Skeletal muscle tissue (tissue), 4 donors: ENCODE results near the gene LMLN. TPM values are rescaled to one million over a fixed set of nuclear protein-coding genes. Genes with fewer than 3 reads are reported as not detected.
A peak's percentile ranks its signal among the peaks of the same experiment; 100 is the strongest.
"Not testable (repeated sequence)": the region's sequence is repeated elsewhere in the genome, so short reads cannot be mapped to it uniquely, and the experiment has no call there.

Source experiments
- H3K27ac ChIP-seq: one replicate; pipeline ENCODE4 v1.7.0; 2013; ENCODE audit warnings: mild to moderate bottlenecking, low read depth, low read length, inconsistent platforms
- H3K27me3 ChIP-seq, 3 donors: one replicate each; pipeline ENCODE4 v1.7.0; 2013; ENCODE audit warnings: low read length in 3 of 3; ENCODE audit not compliant: control insufficient read depth in 3 of 3, insufficient read depth in 3 of 3
- H3K36me3 ChIP-seq, 3 donors: one replicate each; pipeline ENCODE4 v1.7.0; 2013; ENCODE audit warnings: low read length in 3 of 3; ENCODE audit not compliant: control insufficient read depth in 3 of 3, insufficient read depth in 3 of 3
- H3K4me1 ChIP-seq, 3 donors: one replicate each; pipeline ENCODE4 v1.7.0; 2013; ENCODE audit warnings: low read length in 3 of 3, mild to moderate bottlenecking in 3 of 3; ENCODE audit not compliant: control insufficient read depth in 3 of 3, insufficient read depth in 3 of 3
- H3K4me3 ChIP-seq, 3 donors: one replicate each; pipeline ENCODE4 v1.7.0; 2013; ENCODE audit warnings: low read length in 3 of 3
- H3K9ac ChIP-seq, 3 donors: one replicate each; pipeline ENCODE4 v1.7.0; 2013; ENCODE audit warnings: low read length in 3 of 3, mild to moderate bottlenecking in 3 of 3, moderate library complexity in 2 of 3, low read depth in 1 of 3
- H3K9me3 ChIP-seq, 3 donors: one replicate each; pipeline ENCODE4 v1.7.0; 2013; ENCODE audit warnings: low read length in 3 of 3; ENCODE audit not compliant: control insufficient read depth in 3 of 3
- total RNA-seq: library from RNA; depleted of rRNA; stranded (reverse); fragments of >200 nt; gene quantifications from one replicate; pipeline ENCODE4 v1.2.3, GENCODE V29; 2014
- donor health status: Osteomylitis.

LMLN gene
- total RNA-seq, 1 donor from 2014 or later, result 4.2 TPM

DNA sequence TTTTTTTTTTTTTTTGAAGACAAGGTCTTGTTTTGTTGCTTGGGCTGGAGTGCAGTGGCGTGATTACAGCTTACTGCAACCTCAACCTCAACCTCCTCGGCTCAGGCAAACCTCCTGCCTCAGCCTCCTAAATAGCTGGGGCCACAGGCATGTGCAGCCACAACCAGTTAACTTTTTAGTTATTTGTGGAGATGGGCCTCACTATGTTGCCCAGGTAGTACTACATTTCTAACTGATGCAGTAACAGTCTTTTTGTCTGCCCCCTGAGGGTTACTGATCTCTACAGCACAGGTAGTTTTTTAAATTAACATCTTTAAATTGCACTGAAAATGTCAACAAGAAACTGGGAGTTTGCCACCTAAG is 3.4 kb upstream of the LMLN start:
- Histone ChIP-seq H3K9ac (no peak overlapping the region), H3K27me3 (no peaks in the 10 kb centered on the region), H3K9me3 (no peaks in the 10 kb centered on the region), H3K36me3 (peaks cover 36 to 47% (median 44%) of the 10 kb centered on the region in 3 donors), H3K27ac (no peak overlapping the region), H3K4me1 (peaks cover 13 to 49% (median 35%) of the 10 kb centered on the region in 3 donors), H3K4me3 (no peak overlapping the region)

DNA sequence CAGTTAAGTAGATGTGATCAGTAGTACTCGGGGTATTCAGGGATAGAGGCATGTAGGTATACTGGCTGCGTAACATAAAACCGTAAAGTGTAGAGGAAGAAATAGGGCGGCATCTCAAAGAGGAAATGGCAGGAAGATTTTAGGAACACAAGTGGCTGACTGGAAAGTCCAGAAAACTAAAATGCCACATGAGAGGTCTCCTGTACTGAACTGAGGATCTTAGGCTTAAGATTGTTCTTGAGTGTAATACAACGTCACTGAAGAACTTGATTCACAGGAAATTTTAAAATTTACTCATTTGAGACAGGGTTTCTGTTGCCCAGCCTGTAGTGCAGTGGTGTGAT is 2.3 kb upstream of the LMLN start:
- Histone ChIP-seq H3K27me3 (no peaks in the 10 kb centered on the region), H3K9me3 (no peaks in the 10 kb centered on the region), H3K27ac (peak overlapping the region; percentile 39), H3K36me3 (peaks cover 32 to 43% (median 41%) of the 10 kb centered on the region in 3 donors), H3K4me1 (peaks cover 12 to 48% (median 33%) of the 10 kb centered on the region in 3 donors), H3K4me3 (no peak overlapping the region), H3K9ac (no peak overlapping the region)

DNA sequence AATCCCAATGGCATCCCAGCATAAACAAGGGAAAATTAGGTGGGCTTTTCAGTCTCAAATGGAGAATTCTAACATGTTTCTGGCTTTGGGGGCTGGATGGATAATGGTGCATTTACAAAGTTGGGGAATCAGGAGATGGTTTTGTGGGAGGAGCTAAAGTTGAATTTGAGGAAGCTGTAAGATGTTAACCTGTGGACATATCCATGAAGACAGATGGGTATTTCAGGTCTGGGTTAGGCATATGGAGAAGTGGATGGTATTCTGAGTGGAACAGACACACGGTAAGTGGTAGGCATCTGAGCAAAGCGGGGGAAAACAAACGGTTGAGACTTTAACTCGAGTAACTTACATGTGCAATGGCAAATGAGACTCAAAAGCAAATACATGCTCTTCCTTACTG is 1.7 kb upstream of the LMLN start:
- Histone ChIP-seq H3K27ac (peak overlapping the region; percentile 39), H3K4me1 (peaks cover 12 to 42% (median 33%) of the 10 kb centered on the region in 3 donors), H3K36me3 (peaks cover 28 to 38% (median 36%) of the 10 kb centered on the region in 3 donors), H3K4me3 (no peak overlapping the region), H3K9me3 (no peaks in the 10 kb centered on the region), H3K9ac (no peak overlapping the region), H3K27me3 (no peaks in the 10 kb centered on the region)

GRCh38 chr3:197958848-197959247 is 1.2 kb upstream of the LMLN start:
- H3K4me1 ChIP-seq, result peaks cover 12 to 37% (median 28%) of the 10 kb centered on the region in 3 donors
- H3K36me3 ChIP-seq, result peaks cover 25 to 33% (median 31%) of the 10 kb centered on the region in 3 donors
- not testable (repeated sequence) for H3K27ac ChIP-seq, H3K27me3 ChIP-seq, H3K9ac ChIP-seq, H3K9me3 ChIP-seq
- H3K4me3 ChIP-seq, result peak overlapping the region in 1 of 3 donors; percentile 92

DNA sequence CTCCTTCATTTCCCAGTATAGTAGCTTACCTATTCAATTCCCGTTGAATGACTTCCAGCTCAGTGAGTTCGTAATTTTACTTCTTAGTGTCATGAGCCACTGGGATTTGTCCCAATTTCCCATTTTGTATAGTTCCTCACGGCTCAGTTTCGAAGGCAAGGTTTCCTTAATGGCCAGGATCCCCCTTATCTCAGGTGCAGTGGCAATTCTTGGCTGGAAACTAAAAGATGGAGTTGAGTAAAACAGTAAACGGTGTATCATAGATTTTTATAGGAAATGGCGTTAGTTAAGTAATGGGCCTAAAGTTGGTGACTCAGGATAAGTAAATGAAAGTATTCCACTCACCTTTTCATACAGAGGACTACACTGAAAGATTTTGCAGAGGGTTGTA is 522 bp upstream of the LMLN start:
- H3K27ac ChIP-seq, result peak overlapping the region; percentile 69
- H3K4me3 ChIP-seq, result peak overlapping the region; percentile 86 to 94 (median 92)
- H3K9me3 ChIP-seq, result no peaks in the 10 kb centered on the region
- H3K9ac ChIP-seq, result peak overlapping the region; percentile 35 to 58 (median 36)
- peaks cover 19 to 27% (median 25%) of the 10 kb centered on the region in 3 donors for H3K36me3 ChIP-seq
- H3K4me1 ChIP-seq, result peaks cover 12 to 31% (median 26%) of the 10 kb centered on the region in 3 donors
- H3K27me3 ChIP-seq, result no peaks in the 10 kb centered on the region

DNA sequence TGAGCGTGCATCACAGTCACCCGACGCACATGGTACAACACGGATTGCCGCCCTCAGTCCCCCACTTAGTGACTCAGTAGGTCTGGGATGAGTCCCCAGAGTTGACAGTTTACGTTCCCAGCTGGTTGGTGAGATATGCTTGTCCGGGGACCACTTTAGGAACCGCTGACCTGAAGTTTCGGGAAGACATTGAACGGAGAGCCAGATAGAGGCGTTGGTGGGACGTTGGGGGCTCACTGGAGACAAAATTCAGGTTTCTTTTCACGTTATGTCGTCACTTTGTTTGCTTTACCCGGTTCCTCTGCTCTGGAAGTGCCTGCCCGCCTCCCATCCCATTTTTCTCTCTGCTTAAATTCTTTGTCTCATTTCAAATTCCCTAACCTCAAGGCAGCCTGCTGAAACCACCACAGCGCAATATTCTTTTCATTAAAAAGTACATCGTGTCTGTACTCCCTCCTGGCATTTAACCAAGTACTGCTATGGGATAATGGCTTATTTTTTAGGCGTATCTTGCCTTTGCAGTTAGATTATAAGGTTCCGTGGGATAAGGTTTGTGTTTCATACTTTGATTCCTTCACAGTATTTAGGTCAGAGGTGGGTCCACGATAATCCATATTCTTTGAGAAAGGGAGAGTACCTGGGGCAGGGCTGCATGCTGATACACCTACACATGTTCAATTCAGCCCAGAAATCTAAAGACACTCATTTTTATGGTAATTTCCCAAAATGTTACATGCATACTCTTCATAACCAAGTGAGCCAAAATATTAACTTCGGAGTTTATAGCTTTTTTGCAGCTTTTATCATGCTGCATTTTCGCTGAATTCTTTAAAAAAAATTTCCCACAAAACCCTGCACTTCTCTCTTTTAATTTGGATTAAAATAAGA is 921 bp downstream of the LMLN start:
- Histone ChIP-seq H3K36me3 (peaks cover 7 to 12% (median 10%) of the 10 kb centered on the region in 3 donors), H3K9ac (peak overlapping the region; percentile 77 to 87 (median 85)), H3K9me3 (no peaks in the 10 kb centered on the region), H3K4me1 (peaks cover 12 to 31% (median 26%) of the 10 kb centered on the region in 3 donors), H3K4me3 (peak overlapping the region; percentile 86 to 94 (median 89)), H3K27me3 (no peaks in the 10 kb centered on the region), H3K27ac (peak overlapping the region; percentile 69)

GRCh38 chr3:197961582-197961945 is 1.5 kb downstream of the LMLN start:
- H3K4me3 ChIP-seq, result no peak overlapping the region

GRCh38 chr3:197963019-197963637 is 3.1 kb downstream of the LMLN start:
- H3K27ac ChIP-seq, result no peak overlapping the region
- H3K9me3 ChIP-seq, result no peaks in the 10 kb centered on the region
- H3K4me3 ChIP-seq, result no peak overlapping the region
- no peak overlapping the region for H3K9ac ChIP-seq
- no peaks in the 10 kb centered on the region for H3K27me3 ChIP-seq
- H3K36me3 ChIP-seq, result no peaks in the 10 kb centered on the region
- H3K4me1 ChIP-seq, result peaks cover 12 to 28% (median 21%) of the 10 kb centered on the region in 3 donors

More at GRCh38 chr3:197961582-197961945, 1.5 kb downstream of the LMLN start:
- H3K27me3 ChIP-seq, result no peaks in the 10 kb centered on the region
- H3K36me3 ChIP-seq, result peaks cover 2 to 7% (median 4%) of the 10 kb centered on the region in 3 donors
- H3K9me3 ChIP-seq, result no peaks in the 10 kb centered on the region
- no peak overlapping the region for H3K27ac ChIP-seq
- peak overlapping the region in 1 of 3 donors; percentile 85 for H3K9ac ChIP-seq
- peaks cover 12 to 31% (median 26%) of the 10 kb centered on the region in 3 donors for H3K4me1 ChIP-seq

GRCh38 chr3:197967337-197967989 is 7.4 kb downstream of the LMLN start:
- H3K9ac ChIP-seq, H3K9me3 ChIP-seq, H3K4me3 ChIP-seq, H3K27me3 ChIP-seq, H3K36me3 ChIP-seq, H3K4me1 ChIP-seq, H3K27ac ChIP-seq: not testable (repeated sequence)
